ENCODE measurements around the gene ZNF219. TPM values are rescaled to one million over a fixed set of nuclear protein-coding genes. Genes with fewer than 3 reads are reported as not detected.

The ZNF219 gene
- total and polyA plus RNA-seq, 2 of the 13 experiments (the other 11 are each of a cell fraction or from before 2014, with no cell fraction given), result 34.5 to 36.6 TPM

- no peak for TF ChIP-seq SMARCC2 (IDR thresholded peaks at IDR 0.05)
- no peak for TF ChIP-seq ZNF556 (CRISPR knock-in tag; IDR thresholded peaks at IDR 0.05; ENCODE audit: borderline replicate concordance)
- peak; percentile 57; the same call in 1 of the 2 replicates for TF ChIP-seq PATZ1 (CRISPR knock-in tag; IDR thresholded peaks at IDR 0.05)
- peak in 1 of 2 experiments; percentile 34; a peak in 1 of 4 replicates for TF ChIP-seq KLF16 (CRISPR knock-in tag; IDR thresholded peaks at IDR 0.05)
- TF ChIP-seq JARID2 (CRISPR knock-in tag; IDR thresholded peaks at IDR 0.05; ENCODE audit: insufficient replicate concordance), result no peak
- no peak for TF ChIP-seq ZNF724P (CRISPR knock-in tag; IDR thresholded peaks at IDR 0.05; ENCODE audit: borderline replicate concordance)
- TF ChIP-seq ZFP91 (CRISPR knock-in tag; IDR thresholded peaks at IDR 0.05; ENCODE audit: borderline replicate concordance), result peak; percentile 74
- 0 out of 2 replicates have a peak, but pooled peaks have one; percentile 10 for TF ChIP-seq SRY (CRISPR knock-in tag; IDR thresholded peaks at IDR 0.05)
- no peak for TF ChIP-seq MLXIP (CRISPR knock-in tag; IDR thresholded peaks at IDR 0.05; ENCODE audit: borderline replicate concordance)
- no peak for TF ChIP-seq SNAPC5 (CRISPR knock-in tag; IDR thresholded peaks at IDR 0.05; ENCODE audit: borderline replicate concordance)
- peak; percentile 68 for TF ChIP-seq ZNF574 (CRISPR knock-in tag; IDR thresholded peaks at IDR 0.05)
- TF ChIP-seq BCL6 (CRISPR knock-in tag; IDR thresholded peaks at IDR 0.05), result peak; percentile 51
- peak; percentile 44 for TF ChIP-seq PRPF4 (IDR thresholded peaks at IDR 0.05; ENCODE audit: low read depth, low read length, poor library complexity, severe bottlenecking)
- TF ChIP-seq ZBTB21 (CRISPR knock-in tag; IDR thresholded peaks at IDR 0.05), result no peak
- peak; percentile 50; the same call in 1 of the 2 replicates for TF ChIP-seq ERF (CRISPR knock-in tag; IDR thresholded peaks at IDR 0.05)
- TF ChIP-seq ZNF263 (CRISPR knock-in tag; IDR thresholded peaks at IDR 0.05), result peak; percentile 100
- peak; percentile 8 for TF ChIP-seq TEAD3 (CRISPR knock-in tag; optimal IDR thresholded peaks at IDR 0.05; ENCODE audit: borderline replicate concordance)
- TF ChIP-seq ZNF292 (CRISPR knock-in tag; IDR thresholded peaks at IDR 0.05; ENCODE audit: borderline replicate concordance, low read depth), result peak; percentile 15; the same call in 1 of the 2 replicates
- no peak for TF ChIP-seq ZNF432 (CRISPR knock-in tag; IDR thresholded peaks at IDR 0.05; ENCODE audit: borderline replicate concordance)
Measured at GRCh38 chr14:21071225-21072030, 27.0 kb downstream of the ZNF219 start (continued).

All from HepG2 (cell line).